Measurements from ENCODE around the gene BRAT1.
"Not testable (repeated sequence)": the region's sequence is repeated elsewhere in the genome, so short reads cannot be mapped to it uniquely, and the experiment has no call there.

BRAT1 gene

DNA sequence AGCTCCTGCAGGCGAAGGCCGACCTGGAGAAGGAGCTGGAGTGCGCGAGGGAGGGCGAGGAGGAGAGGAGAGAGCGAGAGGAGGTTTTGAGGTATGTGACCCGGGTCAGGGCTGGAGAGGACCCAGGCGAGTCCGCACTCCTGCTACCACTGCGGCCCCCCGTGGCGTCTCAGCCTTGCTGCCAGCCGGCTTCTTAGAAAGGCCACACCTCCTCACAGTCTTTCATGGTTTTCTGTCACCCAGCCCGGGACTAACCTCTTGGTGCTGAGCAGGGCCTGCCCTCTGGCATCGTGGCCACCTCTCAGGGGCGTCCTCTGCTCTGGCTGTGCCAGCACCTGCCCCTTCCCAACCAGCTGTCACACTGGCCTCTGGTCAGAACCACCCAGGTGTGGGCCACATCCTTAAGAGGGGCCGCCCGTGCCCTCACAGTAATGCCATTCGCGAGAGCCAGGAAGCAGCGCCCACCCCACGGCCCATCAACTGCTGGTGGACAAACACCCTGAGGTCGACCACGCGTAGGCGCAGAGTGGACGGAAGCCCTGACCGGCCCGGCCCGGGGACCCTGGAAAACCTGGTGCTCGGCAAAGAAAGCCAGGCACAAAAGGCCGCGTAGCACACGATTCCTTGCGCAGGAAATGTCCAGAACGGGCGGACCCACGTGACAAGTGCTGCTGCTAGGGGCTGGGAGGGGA, 37.9 kb upstream of the BRAT1 start:
- no peaks in the 10 kb centered on the region for H3K9me2 ChIP-seq (replicated peaks; ENCODE audit: low read depth, low read length)
- no peak overlapping the region for H3K4me2 ChIP-seq (ENCODE audit: low read depth, low read length, poor library complexity, severe bottlenecking)
- no peaks in the 10 kb centered on the region for H3K27me3 ChIP-seq (ENCODE audit: insufficient read depth, low read length, poor library complexity, severe bottlenecking)
- no peak overlapping the region for H3K4me3 ChIP-seq (ENCODE audit: low read length, poor library complexity, severe bottlenecking)
- no peaks in the 10 kb centered on the region for H3F3A ChIP-seq (ENCODE audit: low read depth)
- H3K79me2 ChIP-seq (ENCODE audit: insufficient read depth, low read length), result no peaks in the 10 kb centered on the region
- no peak for TF ChIP-seq EZH2phosphoT487 (IDR thresholded peaks at IDR 0.05; ENCODE audit: borderline replicate concordance)
- TF ChIP-seq, protein P1, sequence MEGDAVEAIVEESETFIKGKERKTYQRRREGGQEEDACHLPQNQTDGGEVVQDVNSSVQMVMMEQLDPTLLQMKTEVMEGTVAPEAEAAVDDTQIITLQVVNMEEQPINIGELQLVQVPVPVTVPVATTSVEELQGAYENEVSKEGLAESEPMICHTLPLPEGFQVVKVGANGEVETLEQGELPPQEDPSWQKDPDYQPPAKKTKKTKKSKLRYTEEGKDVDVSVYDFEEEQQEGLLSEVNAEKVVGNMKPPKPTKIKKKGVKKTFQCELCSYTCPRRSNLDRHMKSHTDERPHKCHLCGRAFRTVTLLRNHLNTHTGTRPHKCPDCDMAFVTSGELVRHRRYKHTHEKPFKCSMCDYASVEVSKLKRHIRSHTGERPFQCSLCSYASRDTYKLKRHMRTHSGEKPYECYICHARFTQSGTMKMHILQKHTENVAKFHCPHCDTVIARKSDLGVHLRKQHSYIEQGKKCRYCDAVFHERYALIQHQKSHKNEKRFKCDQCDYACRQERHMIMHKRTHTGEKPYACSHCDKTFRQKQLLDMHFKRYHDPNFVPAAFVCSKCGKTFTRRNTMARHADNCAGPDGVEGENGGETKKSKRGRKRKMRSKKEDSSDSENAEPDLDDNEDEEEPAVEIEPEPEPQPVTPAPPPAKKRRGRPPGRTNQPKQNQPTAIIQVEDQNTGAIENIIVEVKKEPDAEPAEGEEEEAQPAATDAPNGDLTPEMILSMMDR (conservative IDR thresholded peaks at IDR 0.05; ENCODE audit: low read length), result no peak
- H3K4me1 ChIP-seq (ENCODE audit: insufficient read depth, low read length, poor library complexity, severe bottlenecking), result no peaks in the 10 kb centered on the region
- H4K20me1 ChIP-seq (ENCODE audit: insufficient read depth, low read length, poor library complexity, severe bottlenecking), result no peaks in the 10 kb centered on the region
- H3K36me3 ChIP-seq (ENCODE audit: insufficient read depth, low read length), result no peaks in the 10 kb centered on the region
- no peak overlapping the region for H2AFZ ChIP-seq (ENCODE audit: low read length)
- H3K9me3 ChIP-seq (ENCODE audit: insufficient read depth, low read depth, low read length), result no peaks in the 10 kb centered on the region
- H3K9ac ChIP-seq (ENCODE audit: low read depth, low read length, poor library complexity, severe bottlenecking), result no peak overlapping the region

DNA sequence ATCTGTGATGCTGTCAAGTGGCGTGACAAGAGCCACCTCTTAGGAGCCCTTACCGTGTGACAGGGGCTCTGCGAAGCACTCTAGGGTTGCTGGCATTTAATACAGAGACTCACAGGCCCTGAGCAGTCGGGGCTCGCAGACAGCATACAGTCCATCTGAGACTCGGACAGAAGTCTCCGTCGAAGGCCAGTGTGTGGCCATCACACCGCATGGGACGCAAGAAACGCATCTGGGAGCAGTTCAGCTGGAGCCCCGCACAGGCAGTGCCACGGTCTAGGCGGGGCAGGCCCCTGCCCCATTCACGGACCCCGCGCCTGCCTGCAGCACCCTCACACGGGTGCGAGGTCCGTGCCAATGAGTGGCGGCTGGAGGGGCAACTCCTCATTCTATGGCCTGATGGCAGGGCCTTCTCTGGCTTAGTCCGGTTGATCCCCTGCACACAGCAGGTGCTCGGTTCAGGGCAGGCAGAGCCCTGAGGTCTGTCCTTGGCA, 37.1 kb upstream of the BRAT1 start:
- Histone ChIP-seq H2AFZ (ENCODE audit: low read length) (no peak overlapping the region), H3K4me1 (ENCODE audit: insufficient read depth, low read length, poor library complexity, severe bottlenecking) (no peaks in the 10 kb centered on the region), H4K20me1 (ENCODE audit: insufficient read depth, low read length, poor library complexity, severe bottlenecking) (no peaks in the 10 kb centered on the region), H3K4me2 (ENCODE audit: low read depth, low read length, poor library complexity, severe bottlenecking) (no peak overlapping the region), H3K36me3 (ENCODE audit: insufficient read depth, low read length) (no peaks in the 10 kb centered on the region), H3K9me3 (ENCODE audit: insufficient read depth, low read depth, low read length) (no peaks in the 10 kb centered on the region), H3K27me3 (ENCODE audit: insufficient read depth, low read length, poor library complexity, severe bottlenecking) (no peaks in the 10 kb centered on the region), H3K9ac (ENCODE audit: low read depth, low read length, poor library complexity, severe bottlenecking) (no peak overlapping the region), H3K79me2 (ENCODE audit: insufficient read depth, low read length) (no peaks in the 10 kb centered on the region), H3K4me3 (ENCODE audit: low read length, poor library complexity, severe bottlenecking) (no peak overlapping the region), H3F3A (ENCODE audit: low read depth) (no peaks in the 10 kb centered on the region), H3K9me2 (replicated peaks; ENCODE audit: low read depth, low read length) (no peaks in the 10 kb centered on the region)
- TF ChIP-seq EZH2phosphoT487 (IDR thresholded peaks at IDR 0.05; ENCODE audit: borderline replicate concordance), result no peak
- TF ChIP-seq, protein P1 (conservative IDR thresholded peaks at IDR 0.05; ENCODE audit: low read length), result no peak

- H3K79me2 ChIP-seq (ENCODE audit: insufficient read depth, low read length); H3F3A ChIP-seq (ENCODE audit: low read depth); H3K9me3 ChIP-seq (ENCODE audit: insufficient read depth, low read depth, low read length); H3K4me1 ChIP-seq (ENCODE audit: insufficient read depth, low read length, poor library complexity, severe bottlenecking); H3K36me3 ChIP-seq (ENCODE audit: insufficient read depth, low read length); H2AFZ ChIP-seq (ENCODE audit: low read length); H4K20me1 ChIP-seq (ENCODE audit: insufficient read depth, low read length, poor library complexity, severe bottlenecking); H3K4me3 ChIP-seq (ENCODE audit: low read length, poor library complexity, severe bottlenecking); H3K4me2 ChIP-seq (ENCODE audit: low read depth, low read length, poor library complexity, severe bottlenecking); H3K9me2 ChIP-seq (replicated peaks; ENCODE audit: low read depth, low read length); H3K9ac ChIP-seq (ENCODE audit: low read depth, low read length, poor library complexity, severe bottlenecking); H3K27me3 ChIP-seq (ENCODE audit: insufficient read depth, low read length, poor library complexity, severe bottlenecking): not testable (repeated sequence)
Observed at GRCh38 chr7:2589941-2590340, 34.6 kb upstream of the BRAT1 start.

- H3K36me3 ChIP-seq (ENCODE audit: insufficient read depth, low read length), result no peaks in the 10 kb centered on the region
- H3K9me2 ChIP-seq (replicated peaks; ENCODE audit: low read depth, low read length), result no peaks in the 10 kb centered on the region
- no peak overlapping the region for H3K4me3 ChIP-seq (ENCODE audit: low read length, poor library complexity, severe bottlenecking)
- H3K4me1 ChIP-seq (ENCODE audit: insufficient read depth, low read length, poor library complexity, severe bottlenecking), result no peaks in the 10 kb centered on the region
- no peaks in the 10 kb centered on the region for H3K9me3 ChIP-seq (ENCODE audit: insufficient read depth, low read depth, low read length)
- no peak overlapping the region for H3K4me2 ChIP-seq (ENCODE audit: low read depth, low read length, poor library complexity, severe bottlenecking)
- no peaks in the 10 kb centered on the region for H3F3A ChIP-seq (ENCODE audit: low read depth)
- H2AFZ ChIP-seq (ENCODE audit: low read length), result no peak overlapping the region
- no peak overlapping the region for H3K9ac ChIP-seq (ENCODE audit: low read depth, low read length, poor library complexity, severe bottlenecking)
- H4K20me1 ChIP-seq (ENCODE audit: insufficient read depth, low read length, poor library complexity, severe bottlenecking), result no peaks in the 10 kb centered on the region
- no peak for TF ChIP-seq EZH2phosphoT487 (IDR thresholded peaks at IDR 0.05; ENCODE audit: borderline replicate concordance)
- TF ChIP-seq, protein P1 (conservative IDR thresholded peaks at IDR 0.05; ENCODE audit: low read length), result no peak
- no peaks in the 10 kb centered on the region for H3K79me2 ChIP-seq (ENCODE audit: insufficient read depth, low read length)
- no peaks in the 10 kb centered on the region for H3K27me3 ChIP-seq (ENCODE audit: insufficient read depth, low read length, poor library complexity, severe bottlenecking)
Observed at GRCh38 chr7:2589341-2589740, 34.0 kb upstream of the BRAT1 start.

Data from Loucy (cell line).